HL-60 (cell line): ENCODE measurements around the gene CDC42EP1.

Experiments
- DNase-seq, 2 experiments: peaks; one replicate each; pipeline ENCODE4 v3.0.0-alpha.2; 2010 to 2020; ENCODE audit warnings: low read depth in 1 of 2, low spot score in 1 of 2
- H3K27ac ChIP-seq: fragments of 250-450 bp; sonication (Bioruptor Pico); replicated peaks from 2 replicates; pipeline ENCODE4 v1.5.1; 2020; ENCODE audit warnings: mild to moderate bottlenecking, moderate library complexity
- H3K27me3 ChIP-seq: fragments of 250-450 bp; sonication (Bioruptor Pico); 2 replicates; pipeline ENCODE4 v1.5.1; 2021; ENCODE audit warnings: mild to moderate bottlenecking, moderate library complexity; ENCODE audit not compliant: insufficient read depth, poor library complexity, severe bottlenecking
- H3K4me3 ChIP-seq: replicated peaks from 2 replicates; pipeline ENCODE4 v1.5.1; 2011; ENCODE audit warnings: mild to moderate bottlenecking, control low read depth, low read length; ENCODE audit not compliant: insufficient read depth
- GABPA ChIP-seq: IDR thresholded peaks from 2 replicates; pipeline ENCODE4 v1.6.1; 2012; ENCODE audit warnings: low read depth
- POLR2AphosphoS5 ChIP-seq: IDR thresholded peaks from 2 replicates; pipeline ENCODE4 v1.6.1; 2012; ENCODE audit warnings: low read depth
- SPI1 ChIP-seq: IDR thresholded peaks from 2 replicates; pipeline ENCODE4 v1.6.1; 2012; ENCODE audit warnings: low read depth, mild to moderate bottlenecking, borderline replicate concordance
- TF ChIP-seq, protein P1 (sequence below): IDR thresholded peaks from 2 replicates; pipeline ENCODE4 v1.6.1; 2012; ENCODE audit warnings: low read depth; ENCODE audit not compliant: insufficient replicate concordance
- TF ChIP-seq, protein P2 (sequence below): IDR thresholded peaks from one replicate; pipeline ENCODE4 v1.5.1; 2011; ENCODE audit warnings: low read length, control low read depth, inconsistent platforms; ENCODE audit not compliant: insufficient read depth

The CDC42EP1 gene

DNA sequence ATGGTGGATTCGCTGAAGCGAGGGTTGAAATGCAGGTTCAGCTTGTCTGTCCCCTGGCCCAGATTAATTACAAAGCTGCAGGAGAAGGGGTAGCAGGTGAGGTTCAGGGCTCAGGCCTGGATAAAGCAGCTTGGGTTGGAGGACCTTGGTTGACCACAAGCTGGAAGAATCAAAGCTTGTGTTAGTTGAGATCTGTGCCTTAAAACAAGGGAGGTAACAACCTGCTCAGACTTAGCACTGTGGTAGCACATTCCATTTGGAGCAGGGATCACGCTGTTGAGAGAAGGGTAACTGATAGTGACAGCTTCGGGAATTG is 10.3 kb downstream of the CDC42EP1 start:
- H3K4me3 ChIP-seq = no peak overlapping the region

DNA sequence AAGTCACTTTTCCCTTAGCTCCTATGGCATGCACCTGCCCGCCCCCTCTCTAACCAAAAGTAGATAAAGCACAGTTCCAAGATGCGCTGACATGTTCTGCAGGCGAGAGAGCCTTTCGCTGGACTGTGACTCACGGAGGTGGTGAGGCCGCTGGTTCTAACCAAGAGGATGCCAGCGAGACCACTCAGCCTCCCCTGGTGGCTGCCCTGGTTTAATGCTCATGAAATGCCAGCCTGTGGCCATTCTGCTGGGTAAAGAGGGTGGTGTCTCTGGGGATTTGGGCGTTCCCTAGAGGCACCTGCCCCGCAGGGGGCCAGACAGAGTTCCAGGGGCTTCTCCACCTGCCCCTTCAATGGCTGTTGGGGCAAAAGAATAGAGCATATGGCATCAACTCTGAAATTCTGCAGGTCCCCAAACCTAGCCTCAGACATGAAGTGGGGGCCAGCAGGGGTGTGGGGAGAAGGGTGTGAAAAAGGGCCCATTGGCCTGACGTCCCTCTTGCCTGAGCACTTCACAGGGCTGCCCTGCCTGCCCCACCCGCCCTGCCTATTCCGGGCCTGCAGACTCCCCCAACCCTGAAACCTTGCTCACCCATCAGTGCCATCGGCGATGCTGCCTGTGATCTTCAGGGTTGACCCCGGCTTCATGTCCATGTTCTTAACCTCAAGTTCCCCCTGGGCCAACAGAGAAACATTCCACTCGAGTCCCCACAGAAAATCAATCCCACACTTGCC is 11.1 kb downstream of the CDC42EP1 start:
- TF ChIP-seq GABPA = no peak
- TF ChIP-seq, protein P1, sequence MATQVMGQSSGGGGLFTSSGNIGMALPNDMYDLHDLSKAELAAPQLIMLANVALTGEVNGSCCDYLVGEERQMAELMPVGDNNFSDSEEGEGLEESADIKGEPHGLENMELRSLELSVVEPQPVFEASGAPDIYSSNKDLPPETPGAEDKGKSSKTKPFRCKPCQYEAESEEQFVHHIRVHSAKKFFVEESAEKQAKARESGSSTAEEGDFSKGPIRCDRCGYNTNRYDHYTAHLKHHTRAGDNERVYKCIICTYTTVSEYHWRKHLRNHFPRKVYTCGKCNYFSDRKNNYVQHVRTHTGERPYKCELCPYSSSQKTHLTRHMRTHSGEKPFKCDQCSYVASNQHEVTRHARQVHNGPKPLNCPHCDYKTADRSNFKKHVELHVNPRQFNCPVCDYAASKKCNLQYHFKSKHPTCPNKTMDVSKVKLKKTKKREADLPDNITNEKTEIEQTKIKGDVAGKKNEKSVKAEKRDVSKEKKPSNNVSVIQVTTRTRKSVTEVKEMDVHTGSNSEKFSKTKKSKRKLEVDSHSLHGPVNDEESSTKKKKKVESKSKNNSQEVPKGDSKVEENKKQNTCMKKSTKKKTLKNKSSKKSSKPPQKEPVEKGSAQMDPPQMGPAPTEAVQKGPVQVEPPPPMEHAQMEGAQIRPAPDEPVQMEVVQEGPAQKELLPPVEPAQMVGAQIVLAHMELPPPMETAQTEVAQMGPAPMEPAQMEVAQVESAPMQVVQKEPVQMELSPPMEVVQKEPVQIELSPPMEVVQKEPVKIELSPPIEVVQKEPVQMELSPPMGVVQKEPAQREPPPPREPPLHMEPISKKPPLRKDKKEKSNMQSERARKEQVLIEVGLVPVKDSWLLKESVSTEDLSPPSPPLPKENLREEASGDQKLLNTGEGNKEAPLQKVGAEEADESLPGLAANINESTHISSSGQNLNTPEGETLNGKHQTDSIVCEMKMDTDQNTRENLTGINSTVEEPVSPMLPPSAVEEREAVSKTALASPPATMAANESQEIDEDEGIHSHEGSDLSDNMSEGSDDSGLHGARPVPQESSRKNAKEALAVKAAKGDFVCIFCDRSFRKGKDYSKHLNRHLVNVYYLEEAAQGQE = no peak
- no peak for TF ChIP-seq POLR2AphosphoS5
- TF ChIP-seq, protein P2, sequence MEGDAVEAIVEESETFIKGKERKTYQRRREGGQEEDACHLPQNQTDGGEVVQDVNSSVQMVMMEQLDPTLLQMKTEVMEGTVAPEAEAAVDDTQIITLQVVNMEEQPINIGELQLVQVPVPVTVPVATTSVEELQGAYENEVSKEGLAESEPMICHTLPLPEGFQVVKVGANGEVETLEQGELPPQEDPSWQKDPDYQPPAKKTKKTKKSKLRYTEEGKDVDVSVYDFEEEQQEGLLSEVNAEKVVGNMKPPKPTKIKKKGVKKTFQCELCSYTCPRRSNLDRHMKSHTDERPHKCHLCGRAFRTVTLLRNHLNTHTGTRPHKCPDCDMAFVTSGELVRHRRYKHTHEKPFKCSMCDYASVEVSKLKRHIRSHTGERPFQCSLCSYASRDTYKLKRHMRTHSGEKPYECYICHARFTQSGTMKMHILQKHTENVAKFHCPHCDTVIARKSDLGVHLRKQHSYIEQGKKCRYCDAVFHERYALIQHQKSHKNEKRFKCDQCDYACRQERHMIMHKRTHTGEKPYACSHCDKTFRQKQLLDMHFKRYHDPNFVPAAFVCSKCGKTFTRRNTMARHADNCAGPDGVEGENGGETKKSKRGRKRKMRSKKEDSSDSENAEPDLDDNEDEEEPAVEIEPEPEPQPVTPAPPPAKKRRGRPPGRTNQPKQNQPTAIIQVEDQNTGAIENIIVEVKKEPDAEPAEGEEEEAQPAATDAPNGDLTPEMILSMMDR = no peak
- no peak for TF ChIP-seq SPI1
- no peak for DNase-seq
- H3K4me3 ChIP-seq = no peak overlapping the region
- H3K27me3 ChIP-seq = peaks cover 8% of the 10 kb centered on the region
- H3K27ac ChIP-seq = no peak overlapping the region

More for the DNA sequence above, 10.3 kb downstream of the CDC42EP1 start:
- no peak for DNase-seq
- no peak overlapping the region for H3K27ac ChIP-seq
- TF ChIP-seq GABPA = no peak
- TF ChIP-seq POLR2AphosphoS5 = no peak
- TF ChIP-seq, protein P2 = no peak
- no peak for TF ChIP-seq SPI1
- TF ChIP-seq, protein P1 = no peak
- H3K27me3 ChIP-seq = peaks cover 16% of the 10 kb centered on the region

DNA sequence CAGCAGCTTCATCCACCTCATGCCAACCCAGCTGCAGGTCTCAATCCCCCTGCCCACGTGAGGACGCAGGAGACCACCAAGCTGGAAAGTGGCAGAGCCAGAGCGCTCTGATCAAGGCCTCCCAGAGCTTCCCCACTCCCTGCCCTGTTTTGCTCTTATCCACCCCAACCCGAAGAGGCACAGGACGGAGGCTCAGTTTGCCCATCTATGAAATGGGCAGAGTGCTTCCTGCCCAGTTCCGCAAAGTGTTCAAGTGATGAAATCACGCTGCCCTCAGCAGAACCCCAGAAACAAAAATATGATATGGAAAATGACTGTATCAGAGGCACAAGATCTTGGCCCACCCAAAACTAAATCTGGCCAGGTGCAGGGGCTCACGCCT is 11.7 kb downstream of the CDC42EP1 start:
- peaks cover 3% of the 10 kb centered on the region for H3K27me3 ChIP-seq
- TF ChIP-seq SPI1 (no peak), GABPA (no peak), POLR2AphosphoS5 (no peak)
- TF ChIP-seq, protein P2 = no peak
- TF ChIP-seq, protein P1 = no peak
- no peak overlapping the region for H3K27ac ChIP-seq
- DNase-seq = no peak
- no peak overlapping the region for H3K4me3 ChIP-seq
